Embryonic facial prominence (tissue), 1 donor: ENCODE results near the gene RGS4.

Experiments used
- DNase-seq: peaks from one replicate; pipeline ENCODE4 v3.0.0-alpha.2; 2016; ENCODE audit errors: extremely low spot score

The RGS4 gene

DNA sequence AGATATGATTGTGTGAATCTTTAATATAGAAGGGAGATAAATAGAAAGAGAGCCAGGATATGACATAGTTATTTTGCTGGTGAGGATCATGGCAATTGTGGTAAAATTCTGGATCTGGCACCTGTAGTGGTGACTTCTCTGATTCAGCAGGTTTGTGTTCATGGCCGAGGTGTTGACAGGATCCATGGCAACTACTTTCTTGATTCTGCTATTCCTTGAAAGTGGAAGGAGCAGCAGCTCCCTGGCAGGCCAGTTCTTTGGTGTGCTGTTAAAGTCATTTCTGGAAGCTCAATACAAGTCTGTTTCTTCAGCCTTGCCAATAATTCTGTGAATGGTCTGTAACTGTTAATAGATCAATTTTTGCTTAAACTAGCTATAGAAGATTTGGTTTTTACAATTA is 33.4 kb downstream of the RGS4 start:
- DNase-seq: no peak

- no peak for DNase-seq
Observed at GRCh38 chr1:163104385-163105099, 35.4 kb downstream of the RGS4 start.

- no peak for DNase-seq
Observed at GRCh38 chr1:163106364-163106987, 37.3 kb downstream of the RGS4 start.

- no peak for DNase-seq
Observed at GRCh38 chr1:163107655-163108054, 38.5 kb downstream of the RGS4 start.

- no peak for DNase-seq
Observed at GRCh38 chr1:163115887-163116286, 46.7 kb downstream of the RGS4 start.

DNA sequence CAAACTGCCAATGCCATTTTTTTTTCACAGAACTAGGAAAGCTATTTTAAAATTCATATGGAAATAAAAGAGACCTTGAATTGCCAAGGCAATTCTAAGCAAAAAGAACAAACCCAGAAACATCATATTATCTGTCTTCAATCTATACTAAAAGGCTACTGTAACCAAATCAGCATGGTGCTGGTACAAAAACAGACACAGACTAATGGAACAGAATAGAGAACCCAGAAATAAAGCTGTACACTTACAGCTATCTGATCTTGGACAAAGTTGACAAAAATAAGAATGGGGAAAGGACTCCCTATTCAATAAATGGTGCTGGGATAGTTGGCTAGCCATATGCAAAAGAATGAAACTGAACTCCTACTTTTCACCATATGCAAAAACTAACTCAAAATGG is 50.5 kb downstream of the RGS4 start:
- no peak for DNase-seq

DNA sequence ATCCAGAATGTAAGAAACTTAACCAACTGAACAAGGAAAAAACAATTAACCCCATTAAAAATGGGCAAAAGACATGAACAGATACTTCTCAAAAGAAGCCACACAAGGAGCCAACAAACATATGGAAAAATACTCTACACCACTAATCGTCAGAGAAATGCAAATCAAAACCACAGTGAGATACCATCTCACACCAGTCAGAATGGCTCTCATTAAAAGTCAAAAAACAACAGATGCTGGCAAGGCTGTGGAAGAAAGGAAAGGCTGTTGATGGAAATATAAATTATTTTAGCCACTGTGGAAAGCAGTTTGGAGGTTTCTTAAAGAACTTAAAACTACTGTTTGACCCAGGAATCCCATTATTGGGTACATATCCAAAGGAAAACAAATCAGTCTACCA is 51.2 kb downstream of the RGS4 start:
- DNase-seq: no peak

DNA sequence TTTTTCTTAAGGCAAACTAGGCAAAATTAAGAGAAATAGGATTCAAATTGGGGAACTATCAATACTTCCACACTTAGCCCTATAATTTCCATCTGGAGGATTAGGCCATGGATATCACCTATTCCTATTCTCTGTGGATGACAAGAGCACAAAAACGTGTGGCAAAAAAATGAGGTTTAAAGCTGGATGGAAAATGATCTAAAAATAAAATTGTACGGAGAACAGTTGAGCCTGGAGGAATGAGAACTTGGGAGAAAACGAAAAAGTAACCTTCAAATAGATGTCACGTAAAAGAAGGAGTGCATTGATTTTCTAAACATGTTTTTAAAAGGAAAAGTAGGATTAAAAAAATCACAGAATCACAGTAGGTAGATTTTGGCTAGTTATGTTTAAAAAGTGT is 55.7 kb downstream of the RGS4 start:
- DNase-seq: no peak
